Activated CD8-positive, alpha-beta memory T cell treated with anti-CD3 and anti-CD28 coated beads, Interleukin-2, amount 50 U/mL, for 48 hours (primary cell): ENCODE data around the gene SOD2.
"Not testable (repeated sequence)": the region's sequence is repeated elsewhere in the genome, so short reads cannot be mapped to it uniquely, and the experiment has no call there.

Experiments used
- DNase-seq: peaks from one replicate; pipeline ENCODE4 v3.0.0-alpha.2; 2020

The SOD2 gene

DNA sequence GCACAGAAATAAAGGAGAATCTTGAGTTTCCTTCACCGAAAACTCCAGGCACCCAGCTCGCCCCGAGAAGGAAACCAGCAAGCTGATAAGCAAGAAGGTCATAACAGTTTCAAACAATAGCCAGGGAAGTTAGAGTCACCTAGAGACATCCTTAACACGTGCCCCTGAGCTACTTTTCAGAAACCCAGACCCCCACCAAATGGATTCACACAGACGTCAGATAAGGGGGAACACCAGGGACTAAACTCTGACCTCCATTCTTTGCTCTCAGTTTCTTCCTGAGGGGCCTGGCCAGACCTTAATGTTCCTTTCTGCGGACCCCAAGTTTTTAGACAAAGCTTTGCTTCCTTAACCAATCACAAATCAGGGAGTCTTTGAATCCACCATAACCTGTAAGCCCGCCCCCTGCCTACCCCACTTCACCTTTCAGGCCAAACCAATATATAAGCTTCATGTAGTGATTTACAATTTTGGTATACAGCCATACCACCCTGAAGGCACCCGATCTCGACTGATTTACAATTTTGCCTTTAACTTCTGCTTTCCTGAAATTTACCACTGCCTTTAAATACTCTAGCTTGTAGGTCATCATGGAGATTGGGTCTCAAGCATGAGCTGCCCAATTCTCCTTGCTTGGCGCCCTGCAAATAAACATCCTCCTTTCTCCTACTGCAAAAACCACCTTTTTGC, 11.7 kb downstream of the SOD2 start:
- no peak for DNase-seq

DNA sequence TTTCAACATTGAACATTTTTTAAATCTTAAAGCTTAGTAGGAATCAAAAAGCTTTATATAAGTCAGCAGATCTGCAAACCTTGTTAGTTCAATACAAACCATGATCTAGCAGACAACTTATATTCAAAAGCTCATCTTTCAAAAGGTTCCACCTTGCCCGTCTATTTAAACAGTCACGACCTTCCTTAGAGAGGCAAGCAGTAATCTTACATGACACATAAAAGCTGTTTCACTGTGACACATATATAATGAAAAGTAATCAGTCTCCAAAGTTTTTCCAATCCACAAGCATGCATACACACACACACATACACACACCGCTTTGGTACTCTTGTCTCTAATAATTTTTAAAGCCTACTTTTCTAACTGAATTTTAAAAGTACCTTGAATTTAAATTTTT, 12.9 kb downstream of the SOD2 start:
- DNase-seq = no peak

DNA sequence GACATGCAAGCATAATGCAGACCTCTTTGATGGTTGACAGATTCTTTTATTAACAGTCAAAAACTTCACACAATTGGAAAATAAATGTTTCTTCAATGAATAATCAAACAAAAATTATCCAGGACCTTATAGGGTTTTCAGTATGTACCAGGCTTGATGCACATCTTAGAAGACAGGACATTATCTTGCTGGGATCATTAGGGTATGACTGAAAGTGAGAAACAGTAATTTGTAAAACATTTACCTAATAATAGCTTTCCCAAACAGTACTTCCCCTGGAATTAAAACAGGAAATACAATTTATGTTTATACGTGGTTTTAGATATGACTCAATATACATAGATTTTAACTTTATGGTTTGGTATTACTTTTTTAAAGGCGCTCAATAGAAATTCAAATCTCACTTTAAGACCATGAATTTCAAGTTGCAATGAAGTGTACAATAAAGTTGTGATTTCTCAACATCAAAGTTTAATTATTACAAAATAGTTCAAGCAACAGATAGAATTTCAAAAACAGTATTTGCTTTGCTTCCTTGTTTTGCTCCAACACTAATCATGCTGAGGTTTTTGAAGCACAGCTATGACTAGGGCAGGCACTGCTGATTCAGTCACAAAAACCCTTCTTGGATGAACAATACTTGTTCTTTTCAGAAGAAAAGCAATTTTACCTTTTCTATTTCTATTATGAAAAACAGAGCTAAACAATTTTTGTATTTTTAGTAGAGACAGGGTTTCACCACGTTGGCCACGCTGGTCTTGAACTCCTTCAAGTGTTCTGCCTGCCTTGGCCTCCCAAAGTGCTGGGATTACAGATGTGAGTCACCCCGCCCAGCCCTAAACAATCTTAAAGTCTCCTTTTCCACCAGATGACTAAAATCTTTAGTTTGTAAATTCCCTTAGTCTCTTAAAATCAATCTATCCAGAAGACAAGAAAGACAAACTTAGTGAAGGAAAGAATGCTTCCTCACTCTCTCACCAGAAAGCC, 13.7 kb downstream of the SOD2 start:
- DNase-seq = no peak

DNA sequence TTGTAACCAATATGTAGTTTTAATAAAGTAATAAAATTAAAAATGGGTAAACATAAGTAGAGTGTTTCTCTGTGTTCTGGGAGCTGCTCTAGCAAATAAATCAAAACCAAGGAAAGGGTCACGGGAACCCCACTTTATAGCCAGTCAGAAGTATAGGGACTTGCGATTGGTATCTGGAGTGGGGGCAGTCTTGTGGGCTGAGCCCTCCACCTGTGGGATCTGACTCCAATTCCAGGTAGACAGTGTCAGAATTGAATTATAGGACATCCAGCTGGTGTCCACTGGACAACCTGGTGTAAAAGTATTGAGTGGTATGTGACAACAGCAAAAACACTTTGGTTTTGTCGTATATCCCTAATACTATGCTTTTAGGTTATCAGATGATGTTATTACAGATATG, 14.5 kb downstream of the SOD2 start:
- DNase-seq = no peak

DNA sequence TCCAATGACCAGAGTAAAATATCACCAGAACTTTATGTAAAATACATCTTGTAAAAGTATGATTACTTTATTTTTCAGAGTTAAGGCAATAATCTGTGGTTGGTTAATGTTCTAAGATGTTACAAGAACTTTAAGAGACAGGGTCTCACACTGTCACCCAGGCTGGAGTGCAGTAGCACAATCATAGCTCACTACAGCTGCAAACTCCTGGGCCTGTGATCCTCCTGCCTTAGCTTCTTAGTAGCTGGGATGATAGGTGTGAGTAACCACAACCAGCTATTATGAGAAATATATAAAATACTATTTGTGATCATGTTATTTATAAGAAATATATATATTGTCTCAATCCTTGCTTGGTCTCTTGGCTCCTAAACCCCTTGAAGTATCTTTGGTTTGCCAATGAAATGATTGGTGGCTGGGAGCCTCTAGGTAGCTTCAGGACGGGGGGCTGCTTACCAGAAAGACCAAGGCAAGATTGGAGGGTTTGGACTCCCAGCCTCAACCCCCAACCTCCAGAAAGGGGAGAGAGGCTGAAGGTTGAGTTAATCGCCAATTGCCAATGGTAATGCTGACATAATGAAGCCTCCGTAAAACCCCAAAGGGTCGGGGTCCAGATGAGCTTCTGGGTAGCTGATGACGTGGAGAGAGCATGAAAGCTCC, 15.4 kb downstream of the SOD2 start:
- no peak for DNase-seq

DNA sequence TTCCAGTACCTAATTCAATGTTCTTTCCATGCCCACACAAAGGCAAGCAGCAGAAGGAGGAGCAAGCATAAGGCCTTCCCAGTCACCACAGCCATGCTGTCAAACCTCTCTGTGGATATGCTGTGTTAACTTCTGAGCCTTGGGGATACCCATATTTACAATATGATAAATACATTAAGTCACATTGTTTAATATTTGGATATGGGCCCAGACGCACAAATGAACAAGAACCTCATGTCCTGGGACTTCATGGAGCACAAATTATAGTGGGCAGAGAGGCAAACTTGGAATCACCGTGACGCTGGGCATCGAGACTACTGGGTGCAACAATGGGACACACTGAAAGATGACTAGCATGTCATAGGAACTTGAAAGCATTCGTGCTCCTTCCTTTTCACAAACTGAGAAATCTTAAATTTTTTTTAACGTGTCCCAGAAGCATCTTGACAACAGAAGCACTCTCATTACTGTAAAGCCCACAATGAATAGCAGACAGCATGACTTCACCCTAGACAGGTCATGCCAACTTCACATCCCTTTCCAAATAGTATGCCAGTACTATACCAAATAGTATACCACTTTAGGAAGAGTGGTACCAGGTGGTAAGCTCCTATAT, 16.0 kb downstream of the SOD2 start:
- DNase-seq = no peak

DNA sequence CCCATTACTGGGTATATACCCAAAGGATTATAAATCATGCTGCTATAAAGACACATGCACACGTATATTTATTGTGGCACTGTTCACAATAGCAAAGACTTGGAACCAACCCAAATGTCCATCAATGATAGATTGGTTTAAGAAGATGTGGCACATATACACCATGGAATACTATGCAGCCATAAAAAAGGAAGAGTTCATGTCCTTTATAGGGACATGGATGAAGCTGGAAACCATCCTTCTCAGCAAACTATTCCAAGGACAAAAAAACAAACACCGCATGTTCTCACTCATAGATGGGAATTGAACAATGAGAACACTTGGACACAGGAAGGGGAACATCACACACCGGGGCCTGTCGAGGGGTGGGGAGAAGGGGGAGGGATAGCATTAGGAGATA, 16.8 kb downstream of the SOD2 start:
- not testable (repeated sequence) for DNase-seq

DNA sequence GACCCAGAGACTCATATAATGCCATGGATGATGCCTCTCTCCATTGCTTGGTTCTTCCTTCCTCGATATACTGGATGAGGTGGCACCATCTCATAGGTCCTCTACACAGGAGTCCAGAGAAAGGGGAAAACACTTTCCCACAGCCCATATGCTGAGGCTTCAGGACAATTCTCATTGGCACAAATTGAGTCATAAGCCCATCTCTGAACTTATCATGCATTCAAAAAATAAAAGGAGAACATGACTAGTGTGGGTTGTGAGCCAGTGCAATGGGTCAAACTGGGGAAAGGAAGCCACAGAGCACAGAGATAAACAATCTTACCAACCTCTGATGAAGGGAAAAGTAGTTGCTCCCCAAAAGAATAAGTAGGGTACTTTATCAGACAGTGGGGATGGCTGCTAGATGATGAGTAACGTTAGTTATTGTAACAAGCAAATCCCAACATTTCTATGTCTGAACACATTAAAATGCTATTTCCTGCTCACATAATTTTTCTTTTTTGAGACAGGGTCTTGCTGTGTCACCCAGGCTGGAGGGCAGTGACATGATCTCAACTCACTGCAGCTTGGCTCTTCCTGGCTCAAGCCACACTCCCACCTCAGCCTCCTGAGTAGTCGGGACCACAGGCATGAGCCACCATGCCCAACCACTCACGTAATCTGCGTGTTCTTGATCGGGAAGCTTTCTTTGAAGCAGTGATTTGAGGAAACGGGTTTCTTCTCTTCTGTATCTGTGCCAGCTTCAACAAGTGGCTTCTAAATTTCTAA, 27.0 kb downstream of the SOD2 start:
- DNase-seq = no peak

DNA sequence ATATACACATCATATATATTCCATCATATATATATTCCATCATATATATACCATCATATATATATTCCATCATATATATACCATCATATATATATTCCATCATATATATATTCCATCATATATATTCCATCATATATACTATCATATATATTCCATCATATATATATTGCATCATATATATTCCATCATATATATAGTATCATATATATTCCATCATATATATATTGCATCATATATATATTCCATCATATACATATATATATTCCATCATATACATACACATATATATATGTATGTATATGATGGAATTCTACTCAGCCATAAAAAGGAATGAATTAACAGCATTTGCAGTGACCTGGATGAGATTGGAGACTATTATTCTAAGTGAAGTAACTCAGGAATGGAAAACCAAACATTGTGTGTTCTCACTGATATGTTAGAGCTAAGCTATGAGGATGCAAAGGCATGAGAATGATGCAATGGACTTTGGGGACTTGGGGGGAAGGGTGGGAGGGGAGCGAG, 29.6 kb downstream of the SOD2 start:
- DNase-seq = not testable (repeated sequence)

DNA sequence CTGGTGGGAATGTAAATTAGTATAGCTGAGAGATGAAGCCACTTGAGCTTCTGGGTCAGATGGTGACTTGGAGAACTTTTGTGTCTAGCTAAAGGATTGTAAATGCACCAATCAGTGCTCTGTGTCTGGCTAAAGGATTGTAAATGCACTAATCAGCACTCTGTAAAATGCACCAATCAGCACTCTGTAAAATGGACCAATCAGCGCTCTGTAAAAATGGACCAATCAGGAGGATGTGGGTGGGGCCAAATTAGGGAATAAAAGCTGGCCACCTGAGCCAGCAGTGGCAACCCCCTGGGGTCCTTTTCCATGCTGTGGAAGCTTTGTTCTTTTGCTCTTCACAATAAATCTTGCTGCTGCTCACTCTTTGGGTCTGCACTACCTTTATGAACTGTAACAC, 31.1 kb downstream of the SOD2 start:
- DNase-seq = not testable (repeated sequence)

DNA sequence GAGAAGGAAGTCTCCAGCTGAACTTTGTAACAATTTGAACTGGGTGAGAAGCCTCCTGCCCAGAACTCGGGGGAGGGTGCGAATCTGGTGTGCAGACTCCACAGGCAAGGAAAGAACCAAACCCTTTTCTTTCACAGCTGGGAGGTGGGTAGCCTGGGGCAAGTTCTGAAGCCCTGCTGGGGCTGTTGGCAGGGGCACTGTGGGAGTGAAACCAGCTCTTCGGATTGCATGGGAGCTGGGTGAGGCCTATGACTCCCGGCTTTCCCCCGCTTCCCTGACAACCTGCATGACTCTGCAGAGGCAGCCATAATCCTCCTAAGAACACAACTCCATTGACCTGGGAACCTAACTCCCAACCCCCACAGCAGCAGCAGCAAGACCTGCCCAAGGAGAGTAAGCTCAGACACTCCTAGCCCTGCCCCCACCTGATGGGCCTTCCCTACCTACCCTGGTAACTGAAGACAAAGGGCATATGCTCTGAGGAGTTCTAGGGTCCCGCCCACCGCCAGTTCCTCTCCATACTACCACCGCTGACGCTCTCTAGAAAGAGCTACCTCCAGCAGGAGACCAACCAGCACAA, 37.5 kb downstream of the SOD2 start:
- DNase-seq = no peak

DNA sequence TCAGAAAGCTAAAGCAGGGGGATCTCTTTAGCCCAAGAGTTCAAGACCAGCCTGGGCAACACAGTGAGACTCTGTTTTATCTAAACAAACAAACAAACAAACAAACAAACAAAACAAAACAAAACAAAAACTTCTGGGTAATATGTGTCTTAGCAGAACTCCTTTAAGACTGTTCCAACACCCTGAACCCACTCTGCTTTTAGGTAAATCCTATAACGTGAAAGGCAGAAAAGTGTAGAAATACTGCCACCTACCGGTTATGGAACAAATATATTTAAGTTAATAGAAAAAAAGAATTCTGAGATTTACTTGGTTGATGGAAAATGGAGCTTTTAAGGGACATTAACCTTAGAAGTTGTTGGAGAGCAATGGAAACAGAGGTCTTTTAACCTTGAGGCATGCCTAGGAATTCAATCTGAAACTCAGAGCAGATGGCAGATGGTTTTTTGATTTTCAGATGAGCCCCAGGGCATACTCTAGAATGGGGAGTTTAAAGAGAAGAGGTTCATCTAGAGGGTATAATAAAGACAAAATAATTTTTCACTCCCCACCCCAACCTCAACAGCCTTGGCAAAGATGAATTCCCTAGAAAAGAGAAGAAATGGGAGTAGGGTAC, 38.5 kb downstream of the SOD2 start:
- DNase-seq = no peak

DNA sequence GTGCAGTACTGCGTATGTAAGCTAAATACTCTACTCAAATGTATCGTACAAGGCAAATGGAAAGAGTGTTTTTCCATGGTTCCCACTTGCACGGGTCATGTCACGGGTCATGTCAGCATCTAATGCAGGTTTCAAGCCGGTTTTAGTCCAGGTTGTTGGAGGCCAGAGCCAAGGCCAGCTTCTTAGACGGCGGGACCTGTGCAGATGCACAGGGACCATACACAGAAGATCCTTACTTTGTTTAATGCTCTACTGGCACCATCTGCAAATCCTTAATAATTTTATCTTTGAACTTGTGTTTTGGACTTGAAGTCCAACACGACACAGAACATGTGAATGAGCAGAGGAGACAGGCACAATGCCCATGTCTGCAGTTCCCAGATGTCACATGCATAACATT, 42.7 kb downstream of the SOD2 start:
- no peak for DNase-seq

DNA sequence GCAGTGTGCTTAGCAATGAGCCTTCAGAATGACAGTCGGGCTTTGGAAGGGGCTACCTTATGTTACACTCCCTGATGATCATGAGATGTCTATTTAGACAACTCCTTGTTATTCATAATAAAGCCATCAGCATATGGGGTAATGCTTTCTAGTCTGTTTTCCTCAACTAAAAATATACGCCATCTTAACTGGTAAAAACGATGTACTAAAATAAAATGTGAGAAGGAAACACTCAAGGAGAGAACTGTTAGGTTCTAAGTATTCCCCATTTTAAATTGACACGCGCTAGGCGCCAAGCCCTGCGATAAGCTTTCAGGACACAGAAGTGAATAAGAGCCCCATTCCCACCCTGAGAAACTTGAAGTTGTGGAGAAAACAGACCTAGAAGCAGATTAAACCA, 43.6 kb downstream of the SOD2 start:
- DNase-seq = no peak

DNA sequence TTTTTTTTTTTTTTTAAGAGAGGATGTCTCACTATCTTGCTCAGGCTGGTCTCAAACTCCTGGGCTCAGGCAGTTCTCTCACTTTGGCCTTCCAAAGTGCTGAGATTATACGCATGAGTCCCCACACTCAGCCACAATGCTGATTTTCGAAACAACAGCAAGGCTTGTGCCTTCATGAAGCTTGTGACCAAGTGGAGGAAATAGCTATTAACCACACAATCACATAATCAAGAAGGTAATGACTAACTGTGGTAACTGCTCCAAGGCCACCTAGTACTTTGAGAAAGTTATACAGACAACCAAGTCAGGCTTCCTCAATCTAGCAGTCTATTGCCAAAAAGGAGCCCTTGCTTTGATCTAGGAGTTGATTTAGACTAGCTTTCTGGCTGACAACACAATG, 46.3 kb downstream of the SOD2 start:
- DNase-seq = no peak

DNA sequence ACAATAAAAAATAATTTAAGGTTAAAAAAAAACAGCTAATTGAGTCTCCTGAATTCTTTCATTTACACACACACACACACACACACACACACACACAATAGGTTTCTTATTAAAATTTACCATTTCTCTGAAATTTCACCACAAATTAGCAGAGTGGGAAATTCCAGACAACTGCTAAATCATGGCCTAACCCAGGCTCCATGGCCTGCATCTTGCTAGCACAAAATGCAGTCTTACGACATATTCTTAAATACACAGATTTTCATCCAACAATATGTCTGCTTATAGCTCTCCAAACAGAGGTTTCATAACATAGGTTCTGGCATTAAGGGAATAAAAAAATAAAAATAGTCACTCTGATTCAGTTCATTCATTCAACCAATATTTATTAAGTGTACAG, 46.9 kb downstream of the SOD2 start:
- no peak for DNase-seq

DNA sequence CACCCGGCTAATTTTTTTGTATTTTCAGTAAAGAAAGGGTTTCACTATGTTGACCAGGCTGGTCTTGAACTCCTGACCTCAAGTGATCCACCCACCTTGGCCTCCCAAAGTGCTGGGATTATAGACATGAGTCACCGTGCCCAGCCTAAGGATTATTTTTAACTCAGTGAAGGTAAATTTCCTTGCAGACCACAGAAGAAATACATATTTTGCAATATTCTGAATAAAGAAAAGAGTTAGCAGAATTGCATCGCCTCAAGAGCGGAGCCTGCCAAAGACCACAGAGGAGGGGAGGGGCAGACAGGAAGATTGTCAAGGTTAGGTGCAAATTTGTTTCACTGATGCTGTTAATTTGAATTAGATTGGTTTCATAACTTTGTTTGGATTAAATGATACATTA, 47.4 kb downstream of the SOD2 start:
- no peak for DNase-seq
